Endodermal cell (in vitro differentiated cells): ENCODE data around the gene INKA1. TPM values are rescaled to one million over a fixed set of nuclear protein-coding genes. Genes with fewer than 3 reads are reported as not detected.

ENCODE experiments used
- DNase-seq: peaks from one replicate; pipeline ENCODE4 v3.0.0-alpha.2; 2017
- H3K27ac ChIP-seq: 2 replicates; pipeline ENCODE4 v1.5.1; 2013; ENCODE audit warnings: mild to moderate bottlenecking, low read depth, low read length, moderate library complexity
- H3K27me3 ChIP-seq: 2 replicates; pipeline ENCODE4 v1.6.1; 2013; ENCODE audit warnings: mild to moderate bottlenecking, low read length, moderate library complexity; ENCODE audit not compliant: insufficient read depth, control insufficient read depth, poor library complexity, severe bottlenecking
- H3K36me3 ChIP-seq: 2 replicates; pipeline ENCODE4 v1.7.0; 2013; ENCODE audit warnings: mild to moderate bottlenecking, low read length, moderate library complexity; ENCODE audit not compliant: control insufficient read depth, insufficient read depth
- H3K4me1 ChIP-seq: one replicate; pipeline ENCODE4 v1.7.0; 2013; ENCODE audit warnings: low read length; ENCODE audit not compliant: control insufficient read depth, insufficient read depth
- H3K4me3 ChIP-seq: 2 replicates; pipeline ENCODE4 v1.5.1; 2013; ENCODE audit warnings: mild to moderate bottlenecking, low read length, moderate library complexity
- H3K9ac ChIP-seq: 2 replicates; pipeline ENCODE4 v1.6.1; 2013; ENCODE audit warnings: mild to moderate bottlenecking, low read length, moderate library complexity; ENCODE audit not compliant: poor library complexity, severe bottlenecking; ENCODE audit errors: extremely low read depth
- H3K9me3 ChIP-seq: 2 replicates; pipeline ENCODE4 v1.6.1; 2013; ENCODE audit warnings: mild to moderate bottlenecking, low read length, moderate library complexity; ENCODE audit not compliant: control insufficient read depth
- H3K27ac Mint-ChIP-seq: 2 replicates; pipeline ENCODE4 v1.8.0; 2020; ENCODE audit warnings: mixed read lengths
- H3K27me3 Mint-ChIP-seq: 2 replicates; pipeline ENCODE4 v1.8.0; 2021; ENCODE audit warnings: mild to moderate bottlenecking, mixed read lengths; ENCODE audit not compliant: insufficient read depth
- H3K36me3 Mint-ChIP-seq: 2 replicates; pipeline ENCODE4 v1.8.0; 2020; ENCODE audit warnings: low read depth, mixed read lengths
- H3K4me1 Mint-ChIP-seq: 2 replicates; pipeline ENCODE4 v1.8.0; 2020; ENCODE audit warnings: mixed read lengths
- H3K4me3 Mint-ChIP-seq: 2 replicates; pipeline ENCODE4 v1.8.0; 2020; ENCODE audit warnings: mild to moderate bottlenecking, moderate library complexity, mixed read lengths
- H3K9me3 Mint-ChIP-seq: 2 replicates; pipeline ENCODE4 v1.8.0; 2020; ENCODE audit warnings: mild to moderate bottlenecking, mixed read lengths
- WGBS, 2 experiments: methylation state at CpG; one replicate each; pipeline versions ENCODE4 v1.1.5 to v1.1.7; 2013; ENCODE audit warnings: missing lambda C conversion rate in 2 of 2, mixed read lengths in 1 of 2; ENCODE audit not compliant: insufficient coverage in 1 of 2, insufficient read length in 1 of 2; 5-methylcytosine and 5-hydroxymethylcytosine counted together
- total RNA-seq, 2 donors: library from RNA; stranded (reverse); fragmentation: NEBNext Ultra II Directional in 1 of 2; extraction: Animal tissue kit (Norgen Biotek cat#: 25700) in 1 of 2; gene quantifications; 2 replicates in 1 of 2; 3 replicates in 1 of 2; pipeline ENCODE4 v1.2.1, GENCODE V29; 2021
- TF ChIP-seq, protein P1 (sequence below): fragments of 200-600 bp; sonication (generic); conservative IDR thresholded peaks from 2 replicates; pipeline ENCODE4 v1.5.0; 2021; ENCODE audit warnings: antibody characterized with exemption, mild to moderate bottlenecking

The INKA1 gene
- total RNA-seq, 2 donors from 2014 or later = not detected

- Histone ChIP-seq H3K9ac (no peak overlapping the region), H3K36me3 (peaks cover 48% of the 10 kb centered on the region), H3K4me1 (no peaks in the 10 kb centered on the region), H3K9me3 (no peaks in the 10 kb centered on the region), H3K27ac (no peak overlapping the region), H3K27me3 (no peaks in the 10 kb centered on the region), H3K4me3 (no peak overlapping the region)
- H3K9me3 Mint-ChIP-seq = no peaks in the 10 kb centered on the region
- no peaks in the 10 kb centered on the region for H3K27me3 Mint-ChIP-seq
- peaks cover 2% of the 10 kb centered on the region for H3K4me1 Mint-ChIP-seq
- DNase-seq = no peak
- no peak overlapping the region for H3K4me3 Mint-ChIP-seq
- no peak overlapping the region for H3K27ac Mint-ChIP-seq
- peaks cover 31% of the 10 kb centered on the region for H3K36me3 Mint-ChIP-seq
- WGBS, 2 experiments = 84 to 94% methylated on average over 2 of the region's 2 CpGs
- TF ChIP-seq, protein P1, sequence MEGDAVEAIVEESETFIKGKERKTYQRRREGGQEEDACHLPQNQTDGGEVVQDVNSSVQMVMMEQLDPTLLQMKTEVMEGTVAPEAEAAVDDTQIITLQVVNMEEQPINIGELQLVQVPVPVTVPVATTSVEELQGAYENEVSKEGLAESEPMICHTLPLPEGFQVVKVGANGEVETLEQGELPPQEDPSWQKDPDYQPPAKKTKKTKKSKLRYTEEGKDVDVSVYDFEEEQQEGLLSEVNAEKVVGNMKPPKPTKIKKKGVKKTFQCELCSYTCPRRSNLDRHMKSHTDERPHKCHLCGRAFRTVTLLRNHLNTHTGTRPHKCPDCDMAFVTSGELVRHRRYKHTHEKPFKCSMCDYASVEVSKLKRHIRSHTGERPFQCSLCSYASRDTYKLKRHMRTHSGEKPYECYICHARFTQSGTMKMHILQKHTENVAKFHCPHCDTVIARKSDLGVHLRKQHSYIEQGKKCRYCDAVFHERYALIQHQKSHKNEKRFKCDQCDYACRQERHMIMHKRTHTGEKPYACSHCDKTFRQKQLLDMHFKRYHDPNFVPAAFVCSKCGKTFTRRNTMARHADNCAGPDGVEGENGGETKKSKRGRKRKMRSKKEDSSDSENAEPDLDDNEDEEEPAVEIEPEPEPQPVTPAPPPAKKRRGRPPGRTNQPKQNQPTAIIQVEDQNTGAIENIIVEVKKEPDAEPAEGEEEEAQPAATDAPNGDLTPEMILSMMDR = no peak
Observed at GRCh38 chr3:49840388-49840787, 37.3 kb downstream of the INKA1 start.

DNA sequence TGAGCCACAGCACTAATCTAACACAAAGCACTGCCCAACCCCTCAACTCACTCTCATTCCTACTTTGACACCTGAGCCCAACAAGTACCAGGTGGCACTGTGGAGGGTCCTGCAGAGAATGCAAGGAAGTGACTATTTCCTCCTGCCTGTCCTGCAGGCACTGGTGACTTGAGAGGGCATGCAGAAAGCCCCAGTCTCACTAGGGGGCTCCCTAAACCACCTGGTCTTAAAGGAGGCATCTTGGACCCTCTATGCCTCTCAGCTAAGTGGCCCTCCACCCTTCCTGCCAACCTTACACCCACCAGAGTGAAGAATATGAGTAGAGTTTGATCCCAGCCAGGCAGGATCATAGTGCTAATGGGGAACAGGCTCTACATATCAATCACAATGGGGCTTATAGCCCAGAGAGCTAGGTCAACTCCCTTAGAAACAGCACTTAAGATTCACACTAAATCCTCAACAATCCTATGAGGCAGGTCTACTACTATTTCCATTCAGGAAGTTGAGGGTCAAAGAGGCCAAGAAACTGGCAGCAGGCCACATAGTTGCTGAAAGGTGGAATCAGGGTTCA lies 38.1 kb downstream of the INKA1 start:
- Histone ChIP-seq H3K4me3 (no peak overlapping the region), H3K27me3 (no peaks in the 10 kb centered on the region), H3K27ac (no peak overlapping the region), H3K4me1 (no peaks in the 10 kb centered on the region), H3K9ac (no peak overlapping the region), H3K9me3 (no peaks in the 10 kb centered on the region), H3K36me3 (peaks cover 53% of the 10 kb centered on the region)
- H3K27me3 Mint-ChIP-seq = no peaks in the 10 kb centered on the region
- DNase-seq = peak; percentile 80
- H3K36me3 Mint-ChIP-seq = peaks cover 36% of the 10 kb centered on the region
- no peak overlapping the region for H3K27ac Mint-ChIP-seq
- H3K4me1 Mint-ChIP-seq = peaks cover 2% of the 10 kb centered on the region
- H3K9me3 Mint-ChIP-seq = no peaks in the 10 kb centered on the region
- H3K4me3 Mint-ChIP-seq = no peak overlapping the region
- TF ChIP-seq, protein P1 = peak; percentile 69

GRCh38 chr3:49841806-49842205 lies 38.7 kb downstream of the INKA1 start:
- Histone ChIP-seq H3K9me3 (no peaks in the 10 kb centered on the region), H3K4me1 (no peaks in the 10 kb centered on the region), H3K4me3 (no peak overlapping the region), H3K9ac (no peak overlapping the region), H3K36me3 (peaks cover 53% of the 10 kb centered on the region), H3K27ac (no peak overlapping the region), H3K27me3 (no peaks in the 10 kb centered on the region)
- no peaks in the 10 kb centered on the region for H3K27me3 Mint-ChIP-seq
- TF ChIP-seq, protein P1 = no peak
- no peak overlapping the region for H3K4me3 Mint-ChIP-seq
- WGBS, 2 experiments = 95% methylated on average over 7 of the region's 7 CpGs; no CpG with 5 or more reads in 1 of the 2 experiments
- DNase-seq = no peak
- H3K9me3 Mint-ChIP-seq = no peaks in the 10 kb centered on the region
- peaks cover 38% of the 10 kb centered on the region for H3K36me3 Mint-ChIP-seq
- H3K27ac Mint-ChIP-seq = no peak overlapping the region
- H3K4me1 Mint-ChIP-seq = peaks cover 2% of the 10 kb centered on the region
